WTC11 (cell line): ENCODE measurements around the gene CNDP1.
A peak's percentile ranks its signal among the peaks of the same experiment; 100 is the strongest.

Experiments used
- AR ChIP-seq: fragments of 250-450 bp; sonication (Bioruptor Pico); IDR thresholded peaks from 2 replicates; pipeline ENCODE4 v1.9.0; 2021; ENCODE audit warnings: mild to moderate bottlenecking
- CREB1 ChIP-seq: sonication (generic); formaldehyde crosslinking; IDR thresholded peaks from 2 replicates; pipeline ENCODE4 v1.8.0; 2023; ENCODE audit warnings: mild to moderate bottlenecking, missing genetic modification reagents
- CTCF ChIP-seq: fragments of 200-600 bp; IDR thresholded peaks from 2 replicates; pipeline ENCODE4 v1.8.0; 2022; ENCODE audit warnings: antibody characterized with exemption
- FOXK1 ChIP-seq: sonication (generic); formaldehyde crosslinking; IDR thresholded peaks from 2 replicates; pipeline ENCODE4 v1.8.0; 2022; ENCODE audit warnings: mild to moderate bottlenecking, moderate library complexity, missing genetic modification reagents
- GABPB1 ChIP-seq: sonication (generic); formaldehyde crosslinking; IDR thresholded peaks from 2 replicates; pipeline ENCODE4 v1.8.1; 2023; ENCODE audit warnings: mild to moderate bottlenecking, missing genetic modification reagents
- IRF1 ChIP-seq: sonication (generic); formaldehyde crosslinking; IDR thresholded peaks from 2 replicates; pipeline ENCODE4 v1.8.0; 2023; ENCODE audit warnings: missing genetic modification reagents
- MAX ChIP-seq: sonication (generic); formaldehyde crosslinking; IDR thresholded peaks from 2 replicates; pipeline ENCODE4 v1.8.0; 2022; ENCODE audit warnings: mild to moderate bottlenecking, missing genetic modification reagents
- NFE2L1 ChIP-seq: sonication (generic); formaldehyde crosslinking; IDR thresholded peaks from 2 replicates; pipeline ENCODE4 v1.8.1; 2023; ENCODE audit warnings: missing genetic modification reagents
- TCF7 ChIP-seq: sonication (generic); formaldehyde crosslinking; IDR thresholded peaks from 2 replicates; pipeline ENCODE4 v1.8.0; 2022; ENCODE audit warnings: mild to moderate bottlenecking, low read depth, missing genetic modification reagents, moderate library complexity
- ZBTB21 ChIP-seq: sonication (generic); formaldehyde crosslinking; IDR thresholded peaks from 2 replicates; pipeline ENCODE4 v1.8.1; 2023; ENCODE audit warnings: mild to moderate bottlenecking, missing genetic modification reagents, borderline replicate concordance
- ZBTB43 ChIP-seq: sonication (generic); formaldehyde crosslinking; IDR thresholded peaks from 2 replicates; pipeline ENCODE4 v1.8.1; 2023; ENCODE audit warnings: mild to moderate bottlenecking, missing genetic modification reagents
- TF ChIP-seq, protein P1 (sequence below): sonication (generic); formaldehyde crosslinking; IDR thresholded peaks from 2 replicates; pipeline ENCODE4 v1.8.0; 2022; ENCODE audit warnings: mild to moderate bottlenecking, missing genetic modification reagents

GRCh38 chr18:74499633-74500032 lies 34.7 kb upstream of the CNDP1 start:
- no peak for TF ChIP-seq IRF1
- no peak for TF ChIP-seq ZBTB43 (CRISPR knock-in tag)
- no peak for TF ChIP-seq FOXK1 (CRISPR knock-in tag)
- no peak for TF ChIP-seq TCF7
- TF ChIP-seq CTCF = no peak
- TF ChIP-seq MAX = peak; percentile 31; the same call in 1 of the 2 replicates
- TF ChIP-seq NFE2L1 (CRISPR knock-in tag) = no peak
- TF ChIP-seq ZBTB21 (CRISPR knock-in tag) = no peak
- no peak for TF ChIP-seq AR (CRISPR knock-in tag)
- no peak for TF ChIP-seq CREB1 (CRISPR knock-in tag)
- TF ChIP-seq, protein P1, sequence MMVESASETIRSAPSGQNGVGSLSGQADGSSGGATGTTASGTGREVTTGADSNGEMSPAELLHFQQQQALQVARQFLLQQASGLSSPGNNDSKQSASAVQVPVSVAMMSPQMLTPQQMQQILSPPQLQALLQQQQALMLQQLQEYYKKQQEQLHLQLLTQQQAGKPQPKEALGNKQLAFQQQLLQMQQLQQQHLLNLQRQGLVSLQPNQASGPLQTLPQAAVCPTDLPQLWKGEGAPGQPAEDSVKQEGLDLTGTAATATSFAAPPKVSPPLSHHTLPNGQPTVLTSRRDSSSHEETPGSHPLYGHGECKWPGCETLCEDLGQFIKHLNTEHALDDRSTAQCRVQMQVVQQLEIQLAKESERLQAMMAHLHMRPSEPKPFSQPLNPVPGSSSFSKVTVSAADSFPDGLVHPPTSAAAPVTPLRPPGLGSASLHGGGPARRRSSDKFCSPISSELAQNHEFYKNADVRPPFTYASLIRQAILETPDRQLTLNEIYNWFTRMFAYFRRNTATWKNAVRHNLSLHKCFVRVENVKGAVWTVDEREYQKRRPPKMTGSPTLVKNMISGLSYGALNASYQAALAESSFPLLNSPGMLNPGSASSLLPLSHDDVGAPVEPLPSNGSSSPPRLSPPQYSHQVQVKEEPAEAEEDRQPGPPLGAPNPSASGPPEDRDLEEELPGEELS (CRISPR knock-in tag) = no peak
- no peak for TF ChIP-seq GABPB1 (CRISPR knock-in tag)
